CD4-positive, alpha-beta T cell treated with Interleukin-15 for 4 hours (primary cell): Measurements from ENCODE around the gene USE1.

Experiments used
- DNase-seq: peaks from one replicate; pipeline ENCODE4 v3.0.0-alpha.2; 2020; ENCODE audit warnings: low spot score

Gene USE1

GRCh38 chr19:17259118-17259780 is 44.1 kb downstream of the USE1 start:
- no peak for DNase-seq

- no peak for DNase-seq
Measured at GRCh38 chr19:17259934-17260333, 44.8 kb downstream of the USE1 start.

GRCh38 chr19:17260842-17261325 is 45.7 kb downstream of the USE1 start:
- peak; percentile 91 for DNase-seq

- no peak for DNase-seq
Measured at GRCh38 chr19:17262557-17262956, 47.4 kb downstream of the USE1 start.

- DNase-seq = no peak
Measured at GRCh38 chr19:17263712-17264640, 48.8 kb downstream of the USE1 start.

- no peak for DNase-seq
Measured at GRCh38 chr19:17264641-17264979, 49.5 kb downstream of the USE1 start, which contains the start of gene USHBP1. Gene USHBP1 (minus strand): TSS chr19:17264745. CDS start chr19:17264299, 446 bp downstream.

GRCh38 chr19:17266026-17266425 is 50.9 kb downstream of the USE1 start:
- no peak for DNase-seq

- no peak for DNase-seq
Measured at GRCh38 chr19:17266589-17266974, 51.4 kb downstream of the USE1 start.

GRCh38 chr19:17266975-17267788 is 52.0 kb downstream of the USE1 start, which contains the start of gene BABAM1:
Gene BABAM1 (plus strand): TSS chr19:17267443. CDS start chr19:17268807, 1,364 bp downstream.
- peak; percentile 98 for DNase-seq

GRCh38 chr19:17268754-17269153 is 53.6 kb downstream of the USE1 start:
- no peak for DNase-seq
